Measurements from ENCODE around the gene MFAP3L.

Gene MFAP3L

DNA sequence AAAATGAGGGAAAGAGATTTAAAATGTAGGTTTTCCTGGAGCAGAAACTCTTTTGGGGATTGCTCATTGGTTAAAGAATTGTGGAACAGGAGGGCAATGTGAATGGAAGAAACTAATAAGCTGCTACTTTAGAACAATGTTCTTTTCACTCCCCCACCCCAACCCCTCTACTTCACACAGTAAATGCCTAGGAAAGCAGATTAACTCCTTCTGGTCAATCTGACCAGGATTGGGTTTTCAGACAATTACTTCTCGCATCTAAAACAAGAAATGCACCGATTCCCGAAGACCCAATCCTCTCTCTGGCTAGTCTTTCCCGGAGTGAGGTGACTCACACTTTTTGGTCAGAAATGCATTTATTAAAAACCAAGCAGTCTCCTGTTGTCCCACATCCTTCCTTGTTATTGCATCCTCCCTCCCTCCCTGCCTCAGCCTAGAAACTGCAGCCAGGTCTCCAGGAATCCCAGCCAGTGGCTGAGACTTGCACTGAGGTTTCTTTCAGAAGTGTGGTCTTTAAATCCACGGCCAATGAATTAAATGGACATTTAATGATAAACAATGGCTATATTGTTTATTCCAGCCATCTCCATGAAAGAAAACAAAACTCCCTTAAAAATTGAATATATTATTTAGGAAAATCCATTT is 21.4 kb downstream of the MFAP3L start:
- no peak for DNase-seq (ENCODE audit: low read depth)
- no peak overlapping the region for H3K4me3 ChIP-seq (ENCODE audit: low read depth, low read length)
- TF ChIP-seq, protein P1, sequence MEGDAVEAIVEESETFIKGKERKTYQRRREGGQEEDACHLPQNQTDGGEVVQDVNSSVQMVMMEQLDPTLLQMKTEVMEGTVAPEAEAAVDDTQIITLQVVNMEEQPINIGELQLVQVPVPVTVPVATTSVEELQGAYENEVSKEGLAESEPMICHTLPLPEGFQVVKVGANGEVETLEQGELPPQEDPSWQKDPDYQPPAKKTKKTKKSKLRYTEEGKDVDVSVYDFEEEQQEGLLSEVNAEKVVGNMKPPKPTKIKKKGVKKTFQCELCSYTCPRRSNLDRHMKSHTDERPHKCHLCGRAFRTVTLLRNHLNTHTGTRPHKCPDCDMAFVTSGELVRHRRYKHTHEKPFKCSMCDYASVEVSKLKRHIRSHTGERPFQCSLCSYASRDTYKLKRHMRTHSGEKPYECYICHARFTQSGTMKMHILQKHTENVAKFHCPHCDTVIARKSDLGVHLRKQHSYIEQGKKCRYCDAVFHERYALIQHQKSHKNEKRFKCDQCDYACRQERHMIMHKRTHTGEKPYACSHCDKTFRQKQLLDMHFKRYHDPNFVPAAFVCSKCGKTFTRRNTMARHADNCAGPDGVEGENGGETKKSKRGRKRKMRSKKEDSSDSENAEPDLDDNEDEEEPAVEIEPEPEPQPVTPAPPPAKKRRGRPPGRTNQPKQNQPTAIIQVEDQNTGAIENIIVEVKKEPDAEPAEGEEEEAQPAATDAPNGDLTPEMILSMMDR (IDR thresholded peaks at IDR 0.05; ENCODE audit: insufficient read depth, low read depth, low read length, missing control alignments) = no peak

DNA sequence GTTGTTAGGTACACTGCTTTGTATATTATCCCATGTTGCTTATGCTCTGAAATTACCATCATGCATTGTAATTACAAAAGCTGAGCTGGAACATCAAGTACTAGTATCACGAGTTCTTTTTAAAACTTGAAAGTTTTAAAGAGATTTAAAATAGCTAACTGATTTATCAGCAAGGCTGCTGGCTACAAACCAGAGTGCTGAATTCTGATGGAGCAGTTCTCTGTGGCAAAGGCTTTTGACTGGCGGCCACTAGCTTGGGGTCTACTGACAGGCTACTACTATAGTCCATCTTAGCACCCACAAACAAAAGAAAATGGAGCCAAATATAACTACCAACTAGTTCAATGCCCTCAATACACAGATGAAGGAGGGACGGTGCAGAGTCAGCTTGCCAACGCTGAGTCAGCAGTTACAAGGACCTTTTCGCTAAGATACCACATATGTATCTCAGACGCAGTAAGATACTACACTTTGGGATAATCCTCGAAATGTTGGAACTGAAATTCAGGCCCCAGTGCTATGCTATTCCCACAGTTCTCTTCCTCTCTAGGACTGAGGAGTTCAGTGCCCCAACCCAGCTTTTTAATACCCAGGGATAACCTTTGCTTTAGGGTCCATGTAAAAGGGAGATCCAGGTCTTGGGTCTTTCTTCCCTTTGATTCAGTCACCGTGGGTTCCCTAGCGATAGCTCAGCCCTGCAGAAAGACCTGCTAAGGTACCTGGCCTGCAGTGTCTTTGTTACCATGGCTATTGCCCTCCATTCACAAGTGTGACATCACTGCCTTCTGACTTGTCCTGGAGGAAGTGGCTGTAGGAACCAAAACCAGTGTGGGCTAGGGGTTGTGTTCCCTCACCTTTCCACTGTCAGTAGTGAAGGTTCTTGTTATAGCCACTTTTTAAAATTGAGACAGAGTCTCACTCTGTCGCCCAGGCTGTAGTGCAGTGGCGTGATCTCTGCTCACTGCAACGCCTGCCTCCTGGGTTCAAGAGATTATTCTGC is 22.8 kb downstream of the MFAP3L start:
- no peak for DNase-seq (ENCODE audit: low read depth)
- H3K4me3 ChIP-seq (ENCODE audit: low read depth, low read length) = no peak overlapping the region
- TF ChIP-seq, protein P1 (IDR thresholded peaks at IDR 0.05; ENCODE audit: insufficient read depth, low read depth, low read length, missing control alignments) = no peak

DNA sequence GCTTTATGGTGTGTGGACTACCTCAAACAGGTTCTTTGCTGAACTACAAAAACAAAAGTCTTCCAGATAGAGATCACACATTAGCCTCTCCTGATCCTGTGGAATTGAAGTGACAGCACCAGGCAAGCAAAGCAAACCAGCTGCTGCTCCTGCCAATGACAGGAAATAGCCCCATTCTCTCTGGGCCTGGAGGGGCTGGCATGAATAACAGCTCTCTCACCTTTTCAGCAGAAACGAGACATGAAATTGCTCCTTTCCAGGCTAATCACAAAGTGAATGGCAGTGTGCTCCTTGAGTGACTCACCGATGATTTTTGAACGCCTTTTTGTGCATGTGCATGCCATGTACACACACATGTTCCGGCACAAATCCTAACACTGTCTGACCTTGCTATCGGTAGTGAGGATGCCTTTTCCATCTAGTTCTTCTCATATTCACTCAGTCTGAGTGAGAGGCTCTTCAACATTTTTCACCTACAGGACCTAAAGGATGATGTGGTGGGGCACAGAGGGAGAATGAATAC is 24.4 kb downstream of the MFAP3L start:
- TF ChIP-seq, protein P1 (IDR thresholded peaks at IDR 0.05; ENCODE audit: insufficient read depth, low read depth, low read length, missing control alignments) = no peak
- DNase-seq (ENCODE audit: low read depth) = no peak
- H3K4me3 ChIP-seq (ENCODE audit: low read depth, low read length) = no peak overlapping the region

DNA sequence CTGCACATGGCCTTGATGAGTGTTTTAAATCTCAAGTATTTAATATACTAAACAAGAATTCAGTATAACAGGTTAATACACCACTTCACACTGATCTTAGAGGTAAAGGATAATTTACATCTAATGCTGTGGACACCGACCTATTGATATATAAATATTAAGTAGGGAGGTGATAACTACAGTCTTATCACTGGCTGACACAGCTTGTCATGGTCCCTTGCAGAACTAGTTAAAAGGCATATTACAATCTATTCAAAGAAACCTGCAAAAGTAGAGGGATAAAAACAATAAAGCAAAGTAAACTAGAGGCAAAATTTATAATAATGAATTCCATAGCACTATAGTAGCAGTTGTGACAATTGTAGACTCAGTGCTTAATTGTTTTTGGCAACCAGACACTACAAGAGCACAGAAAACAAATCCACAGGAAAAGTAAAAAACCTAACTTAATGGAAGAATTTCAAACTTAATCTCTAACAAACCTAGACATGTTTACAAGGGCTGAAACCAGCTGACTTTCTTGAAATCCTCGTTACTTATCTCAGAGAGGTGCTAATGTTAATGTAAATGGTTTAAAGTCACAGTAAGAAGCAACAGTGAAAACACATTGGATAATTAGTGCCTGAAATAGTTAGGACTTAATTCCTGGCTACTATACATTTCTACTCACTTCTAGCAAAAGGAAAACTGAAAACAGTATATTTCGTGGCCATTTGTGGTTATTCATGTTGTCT is 25.0 kb downstream of the MFAP3L start:
- TF ChIP-seq, protein P1 (IDR thresholded peaks at IDR 0.05; ENCODE audit: insufficient read depth, low read depth, low read length, missing control alignments) = no peak

DNA sequence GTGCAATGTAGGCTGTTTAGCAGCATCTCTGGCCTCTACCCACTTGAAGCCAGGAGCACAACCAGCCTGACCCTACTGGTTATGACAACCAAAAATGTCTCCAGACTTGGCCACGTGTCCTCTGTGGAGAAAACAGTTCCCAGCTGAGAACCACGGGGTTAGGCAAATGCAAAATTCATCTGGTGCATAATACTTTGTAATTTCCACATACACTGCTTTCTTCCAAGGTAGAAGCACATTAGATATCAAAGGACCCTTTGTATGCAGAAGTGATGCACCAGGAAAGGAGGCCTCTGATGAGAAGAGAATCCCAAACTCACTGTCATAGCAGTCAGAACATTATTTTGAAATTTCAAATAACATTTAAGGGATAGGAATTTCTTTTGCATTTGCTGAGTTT is 26.3 kb downstream of the MFAP3L start:
- TF ChIP-seq, protein P1 (IDR thresholded peaks at IDR 0.05; ENCODE audit: insufficient read depth, low read depth, low read length, missing control alignments) = no peak
- no peak overlapping the region for H3K4me3 ChIP-seq (ENCODE audit: low read depth, low read length)
- DNase-seq (ENCODE audit: low read depth) = no peak

More for the DNA sequence above, 25.0 kb downstream of the MFAP3L start:
- no peak for DNase-seq (ENCODE audit: low read depth)
- no peak overlapping the region for H3K4me3 ChIP-seq (ENCODE audit: low read depth, low read length)

DNA sequence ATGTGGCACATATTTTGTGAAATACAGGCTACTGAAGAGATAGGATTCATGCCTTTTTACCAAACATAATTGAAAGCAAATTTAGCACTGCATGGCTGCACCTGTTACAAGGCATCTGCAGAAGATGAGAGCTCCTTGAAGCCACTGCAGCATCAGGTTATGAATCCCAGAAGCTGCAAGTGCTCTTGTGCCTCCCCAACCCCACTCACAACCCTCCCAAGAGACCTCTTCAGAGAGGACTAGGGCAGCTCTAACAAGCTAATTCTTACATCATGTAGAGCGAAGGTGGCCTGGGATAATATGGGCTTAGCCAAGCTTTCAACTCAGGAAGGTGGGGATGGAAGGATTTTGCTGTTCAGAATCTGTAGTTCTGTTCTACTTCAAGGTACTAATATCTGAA is 27.2 kb downstream of the MFAP3L start:
- DNase-seq (ENCODE audit: low read depth) = no peak
- H3K4me3 ChIP-seq (ENCODE audit: low read depth, low read length) = no peak overlapping the region
- TF ChIP-seq, protein P1 (IDR thresholded peaks at IDR 0.05; ENCODE audit: insufficient read depth, low read depth, low read length, missing control alignments) = no peak

Measured in GM12865 (cell line).